HepG2 (cell line): Measurements from ENCODE around the gene BEAN1. TPM values are rescaled to one million over a fixed set of nuclear protein-coding genes. Genes with fewer than 3 reads are reported as not detected.

Experiments
- HBP1 ChIP-seq: IDR thresholded peaks from 2 replicates; pipeline ENCODE4 v1.6.1; 2016; ENCODE audit warnings: low read depth, control low read depth
- HMGA1 ChIP-seq: sonication (generic); formaldehyde crosslinking; conservative IDR thresholded peaks from 2 replicates; pipeline ENCODE4 v1.4.0; 2020; ENCODE audit warnings: missing genetic modification reagents
- JDP2 ChIP-seq: sonication (generic); formaldehyde crosslinking; IDR thresholded peaks from 2 replicates; pipeline ENCODE4 v1.8.1; 2022; ENCODE audit warnings: missing genetic modification reagents, borderline replicate concordance
- RAD51 ChIP-seq: fragments of 450-650 bp; IDR thresholded peaks from 2 replicates; pipeline ENCODE4 v1.6.1; 2016; ENCODE audit warnings: borderline replicate concordance
- SPEN ChIP-seq: sonication (generic); formaldehyde crosslinking; IDR thresholded peaks from 2 replicates; pipeline ENCODE4 v1.5.1; 2020; ENCODE audit warnings: low read depth, mild to moderate bottlenecking, missing genetic modification reagents
- TFDP1 ChIP-seq: IDR thresholded peaks from 2 replicates; pipeline ENCODE4 v1.6.1; 2016; ENCODE audit warnings: missing compliant biosample characterization, missing genetic modification reagents, borderline replicate concordance
- ZNF34 ChIP-seq: sonication (generic); formaldehyde crosslinking; IDR thresholded peaks from 2 replicates; pipeline ENCODE4 v1.4.0; 2020; ENCODE audit warnings: mild to moderate bottlenecking, missing genetic modification reagents, borderline replicate concordance
- ZNF407 ChIP-seq: sonication (generic); formaldehyde crosslinking; IDR thresholded peaks from one replicate; pipeline ENCODE4 v1.5.1; 2020; ENCODE audit warnings: mild to moderate bottlenecking, missing genetic modification reagents; ENCODE audit errors: not compliant biosample characterization
- ZNF543 ChIP-seq: sonication (generic); formaldehyde crosslinking; IDR thresholded peaks from 2 replicates; pipeline ENCODE4 v1.4.0; 2020; ENCODE audit warnings: mild to moderate bottlenecking, missing genetic modification reagents
- ZNF605 ChIP-seq: sonication (generic); formaldehyde crosslinking; IDR thresholded peaks from 2 replicates; pipeline ENCODE4 v1.8.0; 2022; ENCODE audit warnings: mild to moderate bottlenecking, missing genetic modification reagents
- ZNF616 ChIP-seq: sonication (generic); formaldehyde crosslinking; IDR thresholded peaks from 2 replicates; pipeline ENCODE4 v1.5.0; 2020; ENCODE audit warnings: low read depth, mild to moderate bottlenecking, missing genetic modification reagents
- polyA plus RNA-seq, 8 experiments: library from polyadenylated mRNA; depleted of rRNA in 3 of 8; stranded (reverse) in 7 of 8; unstranded in 1 of 8; fragments of >200 nt; fragmentation: Illumina TruSeq in 4 of 8; extraction: Trizol in 4 of 8; gene quantifications; 2 replicates each; pipeline versions ENCODE4 v1.2.1 to v1.2.3, GENCODE V29; 2011 to 2016; ENCODE audit warnings: low read depth in 4 of 8, missing spikeins in 1 of 8, mixed read lengths in 1 of 8; ENCODE audit not compliant: insufficient read depth in 1 of 8
- total RNA-seq, 5 experiments: library from RNA; depleted of rRNA; stranded (reverse); fragments of >200 nt; fragmentation: Illumina TruSeq; extraction: Trizol; gene quantifications; 2 replicates each; pipeline ENCODE4 v1.2.3, GENCODE V29; 2016; ENCODE audit warnings: low read depth in 1 of 5

BEAN1 gene
- total and polyA plus RNA-seq, 2 of the 13 experiments (the other 11 are each of a cell fraction or from before 2014, with no cell fraction given) = 0.53 to 1.4 TPM

GRCh38 chr16:66426112-66427035 lies 721 bp upstream of the BEAN1 start (continued):
- TF ChIP-seq HBP1 (0 out of 2 replicates have a peak, but pooled peaks have one; percentile 36), ZNF543 (CRISPR knock-in tag) (0 out of 2 replicates have a peak, but pooled peaks have one; percentile 38), JDP2 (no peak), ZNF616 (CRISPR knock-in tag) (0 out of 2 replicates have a peak, but pooled peaks have one; percentile 44), ZNF407 (no peak), SPEN (0 out of 2 replicates have a peak, but pooled peaks have one; percentile 12), RAD51 (no peak), HMGA1 (CRISPR knock-in tag) (no peak), ZNF605 (CRISPR knock-in tag) (no peak), TFDP1 (CRISPR knock-in tag) (peak; percentile 73), ZNF34 (CRISPR knock-in tag) (no peak)
- TF ChIP-seq, all 625 proteins: peak for 57
